SKM-1 (cell line): ENCODE measurements around the gene PILRA.
"Not testable (repeated sequence)": the region's sequence is repeated elsewhere in the genome, so short reads cannot be mapped to it uniquely, and the experiment has no call there.

Experiments used
- DNase-seq: peaks from one replicate; lab custom pipeline; 2025; ENCODE audit not compliant: unreplicated experiment; lab: John Stamatoyannopoulos, UW

PILRA gene

GRCh38 chr7:100433276-100433591 is 59.9 kb downstream of the PILRA start:
- DNase-seq, result no peak

- DNase-seq, result no peak
These were observed 60.5 kb downstream of the PILRA start for GRCh38 chr7:100433592-100434296.

GRCh38 chr7:100434297-100435144 is 61.2 kb downstream of the PILRA start:
- DNase-seq, result no peak

- no peak for DNase-seq
These were observed 62.4 kb downstream of the PILRA start for GRCh38 chr7:100435401-100436304.

DNA sequence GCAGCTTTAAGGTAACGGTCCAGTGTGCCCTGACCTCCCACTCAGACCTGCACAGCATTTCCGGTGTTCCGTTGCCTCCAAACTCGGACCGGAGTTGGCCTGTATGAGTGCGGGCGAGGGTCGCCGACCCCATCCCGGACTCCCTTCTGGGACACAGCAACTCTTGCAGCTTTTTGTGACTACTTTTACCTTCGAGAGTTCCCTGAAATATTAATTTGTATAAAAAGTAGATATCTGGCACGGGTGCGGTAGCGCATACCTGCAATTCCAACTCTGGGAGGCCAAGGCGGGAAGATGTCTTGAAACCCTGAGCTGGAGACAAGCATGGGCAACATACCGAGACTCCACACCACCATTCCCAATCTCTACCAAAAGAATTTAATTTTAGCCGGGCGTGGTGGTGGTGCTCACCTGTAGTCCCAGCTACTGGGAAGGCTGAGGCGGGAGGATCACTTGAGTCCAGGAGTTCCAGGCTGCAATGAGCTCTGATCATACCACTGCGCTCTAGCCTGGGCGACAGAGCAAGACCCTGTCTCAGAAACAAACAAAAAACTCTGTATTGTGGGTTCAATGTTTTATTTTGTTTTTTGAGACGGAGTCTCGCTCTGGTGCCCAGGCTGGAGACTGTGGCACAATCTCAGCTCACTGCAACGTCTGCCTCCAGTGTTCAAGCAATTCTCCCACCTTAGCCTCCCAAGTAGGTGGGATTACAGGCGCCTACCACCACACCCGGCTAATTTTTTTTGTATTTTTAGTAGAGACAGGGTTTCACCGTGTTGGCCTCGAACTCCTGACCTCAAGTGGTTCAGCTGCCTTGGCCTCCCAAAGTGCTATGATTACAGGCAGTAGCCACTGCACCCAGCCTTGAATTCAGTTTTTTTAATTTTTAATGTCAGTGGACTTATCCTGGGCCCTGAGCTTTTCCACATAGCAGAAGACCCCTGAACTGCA is 64.1 kb downstream of the PILRA start:
- DNase-seq, result no peak

DNA sequence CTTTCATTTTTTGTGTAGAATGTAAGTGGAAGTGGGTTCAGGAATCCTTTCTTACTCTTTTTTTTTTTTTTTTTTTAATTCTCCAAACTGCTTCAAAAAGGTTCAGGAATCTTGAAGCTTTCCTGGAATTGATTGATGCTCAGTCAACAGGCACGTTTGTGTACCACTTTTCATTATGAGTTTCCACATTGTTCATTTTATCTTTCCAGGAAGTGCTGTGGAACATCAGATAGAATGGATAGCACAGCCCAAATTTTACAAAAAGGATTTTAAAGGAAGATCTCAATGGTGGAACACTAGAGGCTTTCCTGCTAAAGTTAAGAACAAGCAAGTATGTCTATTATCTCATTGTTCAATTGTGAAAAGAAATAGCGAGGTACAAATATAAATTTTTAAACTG is 64.9 kb downstream of the PILRA start:
- no peak for DNase-seq

- DNase-seq, result not testable (repeated sequence)
These were observed 65.4 kb downstream of the PILRA start for GRCh38 chr7:100438731-100439130.

- not testable (repeated sequence) for DNase-seq
These were observed 66.0 kb downstream of the PILRA start for GRCh38 chr7:100439244-100439643.

- no peak for DNase-seq
These were observed 68.6 kb downstream of the PILRA start for GRCh38 chr7:100441641-100442535.

DNA sequence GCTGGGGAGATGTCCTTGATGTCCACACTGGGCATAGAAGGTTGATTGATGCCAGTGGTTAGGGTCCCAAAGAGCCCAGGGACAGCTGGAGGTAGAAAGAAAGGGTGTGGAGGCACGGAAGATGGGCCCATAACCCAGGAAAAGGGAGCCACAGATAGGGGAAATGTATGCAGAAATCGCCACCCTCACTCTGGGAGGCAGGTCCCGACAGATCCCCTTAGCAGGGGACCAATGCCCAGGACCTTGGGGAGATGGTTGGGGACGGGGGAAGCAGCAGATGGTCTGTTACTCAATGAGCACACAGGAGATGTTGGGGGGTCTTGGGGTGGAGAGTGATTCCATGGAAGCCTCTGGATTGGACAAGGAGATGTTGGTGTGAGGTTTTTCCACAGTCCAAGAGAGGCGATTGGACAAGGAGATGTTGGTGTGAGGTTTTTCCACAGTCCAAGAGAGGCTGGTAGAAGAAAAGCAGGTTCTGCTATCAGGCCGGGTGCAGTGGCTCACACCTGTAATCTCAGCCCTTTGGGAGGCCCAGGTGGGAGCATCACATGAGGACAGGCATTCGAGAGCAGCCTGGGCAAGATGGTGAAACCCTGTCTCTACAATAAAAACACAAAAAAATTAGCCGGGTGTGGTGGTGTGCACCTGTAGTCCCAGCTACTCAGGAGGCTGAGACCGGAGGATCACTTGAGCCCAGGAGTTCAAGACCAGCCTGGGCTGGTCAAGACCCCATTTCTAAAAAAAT is 70.0 kb downstream of the PILRA start:
- DNase-seq, result no peak

DNA sequence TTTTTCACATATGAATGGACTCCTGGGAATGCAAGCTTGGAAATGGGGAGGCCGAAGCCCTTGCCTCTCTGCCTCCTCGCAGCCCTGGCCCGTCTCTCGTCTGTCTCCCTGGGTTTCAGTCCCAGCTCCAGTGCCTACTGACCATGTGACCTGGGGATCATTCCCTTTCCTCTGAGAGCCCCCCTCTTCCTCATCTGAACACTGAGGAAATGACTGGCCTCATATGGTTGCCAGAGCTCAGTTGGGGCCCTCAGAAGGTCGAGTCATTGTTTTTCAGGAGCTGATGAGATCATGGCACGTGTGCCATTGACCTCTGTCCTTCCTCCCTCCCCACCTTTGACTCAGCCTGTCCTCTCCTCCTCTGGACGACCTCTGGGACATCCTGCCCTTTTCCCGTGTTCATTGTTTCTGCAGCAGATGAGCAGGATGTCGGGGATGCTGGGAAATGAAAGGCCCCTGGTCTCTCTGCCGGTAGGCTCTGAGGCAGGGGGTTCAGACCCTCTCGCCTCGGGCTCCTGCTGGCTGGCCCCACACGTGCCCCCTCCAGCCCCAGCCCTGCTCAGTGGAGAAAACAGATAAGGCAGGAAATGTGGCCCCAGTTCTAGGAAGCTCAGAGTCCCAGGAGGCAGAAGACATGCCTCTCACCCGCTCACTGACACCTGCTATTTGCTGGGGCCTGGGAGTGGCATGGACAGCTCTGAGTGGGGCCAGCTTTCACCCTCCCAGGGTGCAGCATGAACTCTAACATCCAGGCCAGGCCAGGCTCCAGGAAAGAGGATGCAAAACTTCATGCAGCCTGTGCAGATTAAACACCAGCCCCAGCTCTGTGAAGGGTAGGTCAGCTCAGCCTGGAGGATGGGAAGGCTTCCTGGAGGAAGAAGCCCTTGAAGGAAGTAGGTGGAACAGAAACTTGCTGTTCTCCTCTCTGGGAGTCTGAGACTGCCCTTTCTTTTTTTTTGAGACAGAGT is 71.3 kb downstream of the PILRA start:
- DNase-seq, result no peak

DNA sequence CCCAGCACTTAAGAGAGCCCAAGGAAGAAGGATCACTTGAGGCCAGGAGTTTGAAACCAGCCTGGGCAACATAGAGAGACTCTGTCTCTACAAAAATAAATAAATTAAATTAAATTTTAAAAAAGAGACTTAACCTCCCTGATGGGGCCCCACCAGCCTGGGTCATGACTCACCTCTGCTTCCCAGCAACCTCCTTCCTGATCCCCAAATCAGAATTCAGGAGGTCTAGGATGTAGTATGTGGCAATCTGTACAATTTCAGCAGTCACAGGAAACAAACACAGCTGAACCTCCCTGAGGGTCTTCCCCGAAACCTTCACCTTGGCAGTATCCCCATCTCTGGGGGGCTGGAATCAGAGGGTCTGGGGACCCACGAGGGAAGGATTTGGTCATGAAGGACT is 72.8 kb downstream of the PILRA start:
- no peak for DNase-seq

- DNase-seq, result not testable (repeated sequence)
These were observed 74.1 kb downstream of the PILRA start for GRCh38 chr7:100447363-100447762.

DNA sequence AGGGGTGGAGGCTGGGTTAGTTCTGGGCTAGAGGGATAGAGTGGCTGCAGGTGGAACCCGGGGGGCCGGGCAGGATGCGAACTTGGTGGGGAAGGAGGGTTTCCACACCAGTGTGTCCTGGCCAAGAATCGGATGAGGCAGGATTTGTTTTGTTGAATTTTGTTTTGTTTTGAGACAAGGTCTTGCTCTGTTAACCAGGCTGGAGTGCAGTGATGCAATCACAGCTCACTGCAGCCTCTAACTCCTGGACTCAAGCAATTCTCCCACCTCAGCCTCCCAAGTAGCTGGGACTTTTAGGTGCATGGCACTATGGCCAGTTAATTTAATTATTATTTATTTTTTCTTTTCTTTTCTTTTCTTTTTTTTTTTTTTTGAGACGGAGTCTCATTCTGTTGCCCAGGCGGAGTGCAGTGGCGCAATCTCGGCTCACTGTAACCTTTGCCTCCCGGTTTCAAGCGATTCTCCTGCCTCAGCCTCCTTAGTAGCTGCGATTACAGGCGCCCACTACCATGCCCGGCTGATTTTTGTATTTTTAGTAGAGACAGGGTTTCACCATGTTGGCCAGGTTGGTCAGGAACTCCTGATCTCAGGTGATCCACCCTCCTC is 76.0 kb downstream of the PILRA start:
- DNase-seq, result no peak
